Stimulated activated CD4-positive, alpha-beta T cell treated with anti-CD3 and anti-CD28 coated beads, Interleukin-1b, Interleukin-23, amount 100 ng/mL, for 4 hours (primary cell): ENCODE measurements around the gene ASH1L.
"Not testable (repeated sequence)": the region's sequence is repeated elsewhere in the genome, so short reads cannot be mapped to it uniquely, and the experiment has no call there.

Experiments
- DNase-seq, 2 donors: peaks; one replicate each; pipeline ENCODE4 v3.0.0-alpha.2; 2020; ENCODE audit warnings: low read depth in 2 of 2

Gene ASH1L

GRCh38 chr1:155561779-155562580 is 623 bp downstream of the ASH1L start:
- peak; percentile 50 to 51 for DNase-seq

GRCh38 chr1:155555915-155556314 is 6.7 kb downstream of the ASH1L start:
- no peak for DNase-seq

- DNase-seq = no peak
Observed at GRCh38 chr1:155553349-155553748, 9.3 kb downstream of the ASH1L start.

- no peak for DNase-seq
Observed at GRCh38 chr1:155548706-155549105, 13.9 kb downstream of the ASH1L start.

- no peak for DNase-seq
Observed at GRCh38 chr1:155540000-155540874, 22.4 kb downstream of the ASH1L start.

- no peak for DNase-seq
Observed at GRCh38 chr1:155537193-155537592, 25.4 kb downstream of the ASH1L start.

- DNase-seq = no peak
Observed at GRCh38 chr1:155531624-155532023, 31.0 kb downstream of the ASH1L start.

GRCh38 chr1:155529929-155530328 is 32.7 kb downstream of the ASH1L start:
- DNase-seq = no peak

- DNase-seq = no peak
Observed at GRCh38 chr1:155529109-155529508, 33.5 kb downstream of the ASH1L start.

- no peak for DNase-seq
Observed at GRCh38 chr1:155527677-155528076, 34.9 kb downstream of the ASH1L start.

- DNase-seq = no peak
Observed at GRCh38 chr1:155526356-155526755, 36.2 kb downstream of the ASH1L start.

GRCh38 chr1:155522069-155522468 is 40.5 kb downstream of the ASH1L start:
- DNase-seq = no peak

GRCh38 chr1:155518484-155518883 is 44.1 kb downstream of the ASH1L start:
- no peak for DNase-seq

GRCh38 chr1:155514582-155515187 is 47.9 kb downstream of the ASH1L start:
- DNase-seq = no peak

- DNase-seq = no peak
Observed at GRCh38 chr1:155513300-155513916, 49.2 kb downstream of the ASH1L start.

GRCh38 chr1:155511385-155511784 is 51.2 kb downstream of the ASH1L start:
- DNase-seq = not testable (repeated sequence)

GRCh38 chr1:155509064-155509463 is 53.5 kb downstream of the ASH1L start:
- no peak for DNase-seq

GRCh38 chr1:155507945-155508344 is 54.7 kb downstream of the ASH1L start:
- DNase-seq = no peak

- DNase-seq = not testable (repeated sequence)
Observed at GRCh38 chr1:155505963-155506362, 56.6 kb downstream of the ASH1L start.

GRCh38 chr1:155504207-155504606 is 58.4 kb downstream of the ASH1L start:
- no peak for DNase-seq

- DNase-seq = no peak
Observed at GRCh38 chr1:155499953-155500639, 62.5 kb downstream of the ASH1L start.
